Jurkat, Clone E6-1 (cell line): ENCODE data around the gene TJP1. TPM values are rescaled to one million over a fixed set of nuclear protein-coding genes. Genes with fewer than 3 reads are reported as not detected.
A peak's percentile ranks its signal among the peaks of the same experiment; 100 is the strongest.

ENCODE experiments used
- DNase-seq: peaks from one replicate; pipeline ENCODE4 v3.0.0-alpha.2; 2011; ENCODE audit warnings: low read depth, low spot score
- H3K4me3 ChIP-seq: 2 replicates; pipeline ENCODE4 v1.5.1; 2011; ENCODE audit warnings: mild to moderate bottlenecking, low read length, control low read depth, moderate library complexity
- polyA plus RNA-seq: library from polyadenylated mRNA; unstranded; fragments of >200 nt; gene quantifications from one replicate; pipeline ENCODE4 v1.2.1, GENCODE V29; 2012; ENCODE audit warnings: missing spikeins; ENCODE audit not compliant: insufficient read length, insufficient read depth

TJP1 gene
- polyA plus RNA-seq = not detected

GRCh38 chr15:29822100-29822683 lies at the start of gene TJP1:
Gene TJP1 (minus strand): TSS chr15:29822468. CDS start chr15:29822028, 440 bp downstream.
- no peak within 1 kb of the TSS for H3K4me3 ChIP-seq
- no peak for DNase-seq

DNA sequence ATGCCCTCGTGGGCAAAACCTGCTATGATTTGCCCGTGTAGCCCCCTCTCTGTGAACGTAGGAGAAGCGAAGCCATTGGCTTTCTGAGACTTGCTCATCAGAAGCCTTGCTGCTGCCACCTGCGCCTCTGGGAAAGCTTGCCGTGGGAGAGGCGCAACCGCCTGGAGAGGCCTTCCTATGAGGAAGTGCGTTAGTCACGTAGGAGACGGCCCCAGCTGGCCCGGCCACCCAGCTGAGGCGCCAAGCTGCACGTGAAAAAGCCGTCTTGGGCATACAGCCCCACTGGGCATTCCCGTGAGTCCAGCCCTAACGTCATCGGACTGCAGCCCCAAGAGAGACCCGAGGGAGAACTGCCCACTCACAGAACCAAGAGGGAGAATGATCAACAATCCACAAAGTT lies 49.1 kb upstream of the TJP1 start:
- DNase-seq = no peak
- no peak overlapping the region for H3K4me3 ChIP-seq

DNA sequence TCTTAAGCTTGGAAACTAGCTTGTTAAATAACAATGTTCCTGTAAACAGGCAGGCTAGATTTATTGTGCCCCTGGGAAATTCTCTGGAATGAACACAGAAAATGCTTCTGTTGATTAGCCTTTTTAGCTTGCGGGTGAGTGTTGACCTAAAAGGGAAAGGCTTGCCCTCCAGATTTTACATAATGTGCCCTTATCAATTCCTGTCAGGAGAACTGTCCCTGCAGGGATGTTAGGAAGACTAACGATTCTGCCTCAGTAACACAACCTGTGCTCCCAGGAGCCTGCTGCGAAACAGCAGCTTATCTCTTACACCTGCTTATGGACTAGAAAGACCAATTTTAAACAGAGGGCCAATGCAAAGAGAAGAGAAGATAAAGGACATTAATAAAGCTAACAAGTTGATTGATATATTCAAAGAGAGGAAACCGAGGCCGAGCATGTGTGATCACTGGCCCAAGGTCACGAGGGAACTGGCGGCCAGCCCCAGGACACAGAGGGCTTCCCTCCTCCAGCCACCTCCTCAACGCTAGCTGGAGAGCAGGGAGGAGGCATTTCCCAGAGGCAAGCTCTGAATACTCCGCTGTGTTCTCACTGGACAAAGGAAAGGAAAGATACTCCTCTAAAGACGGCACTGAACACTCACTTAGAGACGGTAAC lies 48.4 kb upstream of the TJP1 start:
- no peak for DNase-seq
- no peak overlapping the region for H3K4me3 ChIP-seq

- H3K4me3 ChIP-seq = no peak overlapping the region
- no peak for DNase-seq
These were observed 45.2 kb upstream of the TJP1 start for GRCh38 chr15:29867241-29868000.

- no peak for DNase-seq
- H3K4me3 ChIP-seq = no peak overlapping the region
These were observed 44.1 kb upstream of the TJP1 start for GRCh38 chr15:29866337-29866736.

GRCh38 chr15:29864501-29864900 lies 42.2 kb upstream of the TJP1 start:
- no peak for DNase-seq
- H3K4me3 ChIP-seq = no peak overlapping the region

DNA sequence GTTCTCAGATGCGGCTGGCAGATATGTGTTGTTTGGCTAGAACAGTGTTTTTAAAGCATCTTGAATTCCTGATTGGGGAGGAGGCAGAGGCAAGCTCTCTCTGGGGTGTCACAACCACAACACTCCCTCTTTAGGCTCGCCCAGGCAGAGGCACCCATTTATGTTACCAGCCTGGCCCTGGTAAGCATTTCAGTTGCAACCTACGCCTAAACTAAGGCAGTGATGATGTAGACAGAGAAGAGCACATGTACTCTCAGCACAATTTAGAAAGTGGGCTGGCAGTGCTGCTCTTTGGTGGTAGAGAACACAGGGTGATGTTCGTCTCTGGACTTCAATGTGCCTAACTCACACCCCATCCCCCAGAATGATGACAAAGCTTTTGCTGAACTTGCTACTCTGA lies 41.2 kb upstream of the TJP1 start:
- no peak overlapping the region for H3K4me3 ChIP-seq
- no peak for DNase-seq

- H3K4me3 ChIP-seq = no peak overlapping the region
- no peak for DNase-seq
These were observed 40.0 kb upstream of the TJP1 start for GRCh38 chr15:29862271-29862670.

- DNase-seq = no peak
- no peak overlapping the region for H3K4me3 ChIP-seq
These were observed 38.6 kb upstream of the TJP1 start for GRCh38 chr15:29860872-29861271.

- no peak overlapping the region for H3K4me3 ChIP-seq
- no peak for DNase-seq
These were observed 37.9 kb upstream of the TJP1 start for GRCh38 chr15:29859973-29860715.

DNA sequence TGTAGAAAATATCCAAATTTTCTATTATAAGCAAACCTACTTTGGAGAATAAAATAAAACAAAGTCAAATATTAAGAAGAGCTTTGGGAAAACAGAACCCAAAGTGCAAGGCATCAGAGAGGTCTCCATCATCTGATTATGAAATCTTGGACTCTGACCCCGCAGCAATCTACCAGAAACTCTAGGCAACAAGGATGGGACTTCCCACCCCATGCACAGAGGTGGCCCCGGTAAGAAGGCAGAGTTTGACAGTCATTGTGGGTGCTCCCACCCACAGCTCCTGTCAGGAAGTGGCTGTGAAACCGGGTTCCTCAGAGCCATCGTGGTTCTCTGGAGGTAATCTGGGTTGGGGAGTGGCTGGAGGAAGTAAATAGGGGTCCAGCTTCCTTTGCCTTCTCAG lies 37.0 kb upstream of the TJP1 start:
- DNase-seq = no peak
- no peak overlapping the region for H3K4me3 ChIP-seq

DNA sequence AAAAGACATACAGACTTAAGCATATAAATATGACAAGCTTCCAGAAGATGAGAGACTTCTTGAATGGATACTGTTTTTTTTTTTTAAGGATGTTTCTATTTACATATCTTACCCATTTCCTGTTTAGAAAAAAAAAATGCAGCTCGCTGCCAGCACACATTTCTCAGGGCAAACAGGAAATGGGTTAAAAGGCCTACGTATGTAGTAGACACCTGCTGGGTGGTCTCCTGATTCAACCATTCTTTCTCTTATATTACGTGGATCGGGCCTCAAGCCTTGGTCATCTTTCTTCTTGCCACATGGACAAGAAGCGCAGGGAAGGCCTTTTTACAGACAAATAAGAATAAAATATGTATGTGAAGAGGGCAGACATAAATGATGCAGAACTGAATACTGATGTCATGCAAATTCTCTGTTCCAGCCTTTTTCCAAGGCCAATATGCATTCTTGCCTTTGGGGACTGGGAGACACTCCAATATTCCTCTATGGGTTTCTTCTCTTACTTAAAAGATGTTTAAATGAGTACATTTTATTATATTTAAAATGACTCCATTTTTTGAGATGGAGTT lies 35.0 kb upstream of the TJP1 start:
- peak; percentile 8 for DNase-seq
- H3K4me3 ChIP-seq = no peak overlapping the region

DNA sequence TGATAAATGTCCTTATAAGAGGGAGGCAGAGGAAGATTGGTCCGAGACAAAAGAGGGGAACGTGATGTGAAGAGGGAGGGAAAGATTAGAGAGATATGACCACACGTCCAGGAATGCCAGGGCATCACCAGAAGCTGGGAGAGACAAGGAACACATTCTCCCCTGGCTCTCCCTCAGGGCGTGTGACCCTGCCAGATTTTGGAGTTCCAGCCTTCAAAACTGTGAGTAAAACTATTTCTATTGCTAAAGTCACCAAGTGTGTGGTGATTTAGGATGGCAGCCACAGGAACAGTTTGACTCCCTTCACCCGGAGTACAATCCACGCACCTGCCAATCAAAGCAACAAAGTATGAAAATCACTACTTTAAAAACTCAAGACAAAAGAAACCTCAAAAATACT lies 32.1 kb upstream of the TJP1 start:
- DNase-seq = no peak
- no peak overlapping the region for H3K4me3 ChIP-seq

GRCh38 chr15:29853211-29853987 lies 31.1 kb upstream of the TJP1 start:
- no peak for DNase-seq
- no peak overlapping the region for H3K4me3 ChIP-seq

DNA sequence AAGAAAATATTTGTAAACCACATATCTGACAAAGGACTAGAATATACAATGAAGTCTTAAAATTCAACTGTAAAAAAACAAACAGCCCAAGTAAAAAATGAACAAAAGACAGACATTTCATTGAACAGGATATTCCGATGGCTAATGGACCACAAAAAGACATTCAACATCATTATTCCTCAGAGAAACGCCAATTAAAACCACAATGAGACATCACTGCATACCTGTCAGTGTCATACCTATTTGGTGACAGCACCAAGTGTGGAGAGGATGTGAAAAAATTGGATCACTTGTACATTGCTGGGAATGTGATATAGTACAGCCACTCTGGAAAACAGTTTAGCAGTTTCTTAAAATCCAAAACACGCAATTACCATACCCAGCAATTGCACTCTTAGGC lies 29.9 kb upstream of the TJP1 start:
- DNase-seq = no peak
- H3K4me3 ChIP-seq = no peak overlapping the region

GRCh38 chr15:29849716-29850115 lies 27.4 kb upstream of the TJP1 start:
- DNase-seq = no peak
- no peak overlapping the region for H3K4me3 ChIP-seq

DNA sequence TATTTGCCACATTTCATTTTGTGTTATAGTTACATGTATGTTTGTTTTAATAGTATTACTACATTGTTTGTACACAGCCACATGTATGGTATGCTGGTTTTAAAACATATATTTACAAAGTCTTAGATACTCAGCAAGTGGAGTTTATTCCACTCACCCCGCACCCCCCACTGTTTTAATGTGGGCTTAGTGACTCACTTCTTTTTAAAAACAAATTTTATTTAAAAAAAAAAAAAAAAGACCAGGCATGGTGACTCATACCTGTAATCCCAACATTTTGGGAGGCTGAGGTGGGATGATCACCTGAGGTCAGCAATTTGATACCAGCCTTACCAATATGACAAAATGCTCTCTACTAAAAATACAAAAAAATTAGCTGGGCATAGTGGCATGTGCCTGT lies 26.9 kb upstream of the TJP1 start:
- DNase-seq = no peak
- H3K4me3 ChIP-seq = no peak overlapping the region

DNA sequence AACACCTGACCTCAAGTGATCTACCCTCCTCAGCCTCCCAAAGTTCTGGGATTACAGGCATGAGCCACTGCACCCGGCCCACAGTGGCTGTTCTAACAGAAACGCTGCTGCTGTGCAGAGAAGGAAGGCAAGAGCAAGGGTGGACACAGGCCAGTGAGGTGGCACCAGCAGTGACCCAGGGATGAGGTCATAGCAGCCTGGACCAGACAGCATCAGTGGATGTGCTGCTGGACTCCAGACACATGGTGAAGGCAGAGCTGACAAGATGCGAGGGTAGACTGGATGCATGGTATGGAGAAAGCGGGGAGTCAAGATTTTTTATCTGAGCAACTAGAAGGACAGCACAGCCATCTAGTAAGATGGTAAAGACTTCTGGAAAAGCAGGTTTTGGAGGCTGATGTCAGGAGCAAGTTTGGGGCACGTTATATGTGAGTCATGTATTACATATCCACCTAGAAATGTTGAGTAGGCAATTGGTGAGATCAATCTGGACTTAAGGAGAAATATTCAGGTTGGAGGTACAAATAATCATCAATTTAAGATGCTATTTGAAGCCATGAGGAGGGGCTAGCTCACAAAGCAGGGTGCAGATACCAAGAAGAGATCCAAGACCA lies 22.1 kb upstream of the TJP1 start:
- no peak overlapping the region for H3K4me3 ChIP-seq
- DNase-seq = no peak
